Measurements from ENCODE around the gene NLGN1.

NLGN1 gene

DNA sequence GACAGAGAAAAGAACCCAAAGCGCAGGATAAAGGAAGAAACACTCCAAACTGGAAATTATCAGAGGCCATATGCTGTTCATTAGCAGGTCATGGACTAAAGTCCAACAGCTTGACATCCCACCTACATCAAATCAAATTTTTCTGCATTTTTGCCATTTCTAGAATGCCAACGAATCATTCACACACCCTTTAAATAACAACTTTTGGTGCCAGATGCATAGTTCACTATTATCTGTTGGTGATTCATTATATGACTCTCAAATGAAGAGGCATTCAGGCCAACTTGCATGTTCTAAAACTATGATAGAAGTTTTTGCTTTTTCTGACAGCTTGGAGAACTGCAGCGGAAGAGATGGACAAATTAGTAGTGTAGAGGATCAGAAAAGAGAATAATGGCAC, 931.8 kb downstream of the NLGN1 start:
- TF ChIP-seq CTCF (IDR thresholded peaks at IDR 0.05; ENCODE audit: borderline replicate concordance, insufficient read depth, low read depth, low read length), result no peak
- no peak overlapping the region for H3K4me3 ChIP-seq (ENCODE audit: low read depth, low read length)

DNA sequence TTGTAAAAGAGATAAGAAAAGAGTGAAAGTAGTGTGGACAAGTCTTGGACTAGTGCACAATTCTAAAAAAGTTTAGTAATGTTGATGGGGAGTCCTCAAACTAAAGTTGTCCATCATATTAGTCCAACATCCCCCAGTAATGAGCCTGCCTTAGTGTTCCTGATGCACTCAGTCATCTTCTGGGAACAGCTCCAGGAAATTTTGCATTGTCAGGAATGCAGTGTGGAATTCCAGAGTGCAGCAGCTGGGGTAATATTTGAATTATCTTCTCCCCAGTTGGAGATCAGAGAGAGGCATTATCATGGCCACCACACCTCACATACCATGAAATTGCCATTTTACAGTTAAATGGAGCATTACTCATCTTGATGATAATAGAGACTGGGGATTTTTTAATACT, 932.8 kb downstream of the NLGN1 start:
- no peak overlapping the region for H3K4me3 ChIP-seq (ENCODE audit: low read depth, low read length)
- TF ChIP-seq CTCF (IDR thresholded peaks at IDR 0.05; ENCODE audit: borderline replicate concordance, insufficient read depth, low read depth, low read length), result no peak

GRCh38 chr3:174331095-174331800, 933.7 kb downstream of the NLGN1 start:
- H3K4me3 ChIP-seq (ENCODE audit: low read depth, low read length), result no peak overlapping the region
- TF ChIP-seq CTCF (IDR thresholded peaks at IDR 0.05; ENCODE audit: borderline replicate concordance, insufficient read depth, low read depth, low read length), result no peak

DNA sequence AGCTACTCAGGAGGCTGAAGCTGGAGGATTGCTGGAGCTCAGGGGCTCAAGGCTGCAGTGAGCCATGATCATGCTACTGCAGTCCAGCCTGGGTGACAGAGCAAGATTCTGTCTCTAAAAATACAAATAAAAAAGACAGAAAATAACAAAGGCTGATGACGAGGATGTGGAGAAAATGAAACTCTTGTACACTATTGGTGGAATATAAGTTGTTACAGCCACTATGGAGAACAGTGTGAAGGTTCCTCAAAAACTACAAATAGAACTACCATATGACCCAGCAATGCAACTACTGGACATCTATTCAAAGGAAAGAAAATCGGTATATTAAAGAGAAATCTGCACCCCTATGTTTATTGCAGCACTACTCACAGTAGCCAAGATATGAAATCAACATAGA, 934.8 kb downstream of the NLGN1 start:
- H3K4me3 ChIP-seq (ENCODE audit: low read depth, low read length), result no peak overlapping the region
- TF ChIP-seq CTCF (IDR thresholded peaks at IDR 0.05; ENCODE audit: borderline replicate concordance, insufficient read depth, low read depth, low read length), result no peak

DNA sequence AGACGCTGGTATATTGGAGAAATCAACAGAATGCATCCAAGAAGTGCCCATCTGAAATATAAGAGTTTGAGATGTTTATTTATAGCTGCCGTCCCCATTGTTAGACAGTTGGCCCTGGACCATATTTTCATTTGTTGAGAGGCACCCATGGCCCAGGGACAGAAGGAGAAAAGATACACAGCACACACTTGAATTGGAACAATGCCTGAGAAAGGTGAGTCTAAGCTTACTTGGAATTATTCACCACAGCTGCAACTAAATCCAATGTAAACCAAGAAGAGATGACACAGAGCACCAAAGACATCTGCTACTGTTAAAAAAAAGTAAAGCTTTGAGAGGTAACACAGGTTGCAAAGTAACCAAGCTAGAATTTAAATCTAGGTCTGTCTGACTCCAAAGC, 936.1 kb downstream of the NLGN1 start:
- H3K4me3 ChIP-seq (ENCODE audit: low read depth, low read length), result no peak overlapping the region
- no peak for TF ChIP-seq CTCF (IDR thresholded peaks at IDR 0.05; ENCODE audit: borderline replicate concordance, insufficient read depth, low read depth, low read length)

GRCh38 chr3:174334111-174334510, 936.6 kb downstream of the NLGN1 start:
- no peak for TF ChIP-seq CTCF (IDR thresholded peaks at IDR 0.05; ENCODE audit: borderline replicate concordance, insufficient read depth, low read depth, low read length)
- no peak overlapping the region for H3K4me3 ChIP-seq (ENCODE audit: low read depth, low read length)

DNA sequence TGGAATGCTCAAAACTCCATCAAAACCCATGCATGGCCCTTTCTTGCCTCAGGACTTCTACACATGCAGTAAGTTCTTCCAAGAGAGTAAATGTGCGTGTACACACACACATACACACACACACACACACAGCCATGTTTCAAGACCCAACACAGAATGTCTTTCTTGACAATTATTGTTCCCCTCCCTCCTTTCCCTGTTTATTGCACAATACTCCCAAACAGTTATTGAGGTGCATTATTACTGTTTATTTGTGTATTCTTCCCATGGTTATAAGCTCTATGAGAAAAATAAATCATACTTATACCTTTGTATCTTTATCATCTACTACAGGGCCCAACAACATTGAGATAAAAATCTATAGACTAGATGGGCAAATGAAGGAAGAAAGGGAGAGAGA, 937.8 kb downstream of the NLGN1 start:
- H3K4me3 ChIP-seq (ENCODE audit: low read depth, low read length), result no peak overlapping the region
- TF ChIP-seq CTCF (IDR thresholded peaks at IDR 0.05; ENCODE audit: borderline replicate concordance, insufficient read depth, low read depth, low read length), result no peak

Data from GM12875 (cell line).